ENCODE data around the gene SLC12A8. TPM values are rescaled to one million over a fixed set of nuclear protein-coding genes. Genes with fewer than 3 reads are reported as not detected.

Gene SLC12A8
- total and polyA plus RNA-seq, 2 of the 13 experiments (the other 11 are each of a cell fraction or from before 2014, with no cell fraction given) = 0.44 to 0.71 TPM

- Histone ChIP-seq H3K27me3 (ENCODE audit: control insufficient read depth in 1 of 2, insufficient read depth in 2 of 2, low read length in 2 of 2) (no peaks in the 10 kb centered on the region; a peak in 1 of 5 replicates), H3K79me2 (ENCODE audit: insufficient read depth, low read length) (no peaks in the 10 kb centered on the region), H3K36me3 (replicated peaks in 1 of 2; ENCODE audit: control insufficient read depth in 1 of 2, insufficient read depth in 2 of 2, low read length in 2 of 2) (no peaks in the 10 kb centered on the region), H3K9ac (ENCODE audit: insufficient read depth, low read depth, low read length) (no peak overlapping the region), H3K27ac (ENCODE audit: extremely low read length, insufficient read depth, low read length) (no peak overlapping the region), H2AFZ (ENCODE audit: low read length) (no peak overlapping the region), H3K4me3 (replicated peaks in 1 of 3; ENCODE audit: insufficient read depth in 1 of 3, low read depth in 2 of 3, low read length in 3 of 3) (no peak overlapping the region), H4K20me1 (ENCODE audit: insufficient read depth, low read length) (no peaks in the 10 kb centered on the region), H3K9me3 (ENCODE audit: low read length) (no peaks in the 10 kb centered on the region), H3K4me2 (ENCODE audit: low read depth, low read length) (no peak overlapping the region), H3K4me1 (ENCODE audit: insufficient read depth, low read length) (peaks cover 28% of the 10 kb centered on the region)
- no CpG with 5 or more reads among the region's 1 CpG for WGBS (ENCODE audit: low lambda C conversion rate)
- ATAC-seq (no peak), FAIRE-seq (no peak), DNase-seq (ENCODE audit: low spot score) (no peak)
- intact Hi-C loops (cut with micrococcal nuclease; ENCODE audit: unreplicated experiment) = no loop called here
- ChIA-PET POLR2A (interaction anchor here (1.0 kb wide), 1 partner anchor 17 kb away, joined by 8 read pairs; no protein-coding TSS in a partner anchor), CTCF (ENCODE audit: low intra/inter-chr PET ratio, low total read pairs) (no interaction called here)
- no TSS peak for BruUV-seq (replicated peaks)
- in situ Hi-C loops (cut with HindIII; ENCODE audit: extremely low pct_ligation_motif_present, low pct_unique_long_range_greater_than_20kb) = no loop called here
- TF ChIP-seq RFX1 (IDR thresholded peaks at IDR 0.05) (no peak), BCL6 (CRISPR knock-in tag; IDR thresholded peaks at IDR 0.05) (peak; percentile 78)
Measured at GRCh38 chr3:125080077-125080476, 132.5 kb downstream of the SLC12A8 start.

- H3K4me2 ChIP-seq (ENCODE audit: low read depth, low read length) = no peak overlapping the region
- H3K27me3 ChIP-seq (ENCODE audit: control insufficient read depth in 1 of 2, insufficient read depth in 2 of 2, low read length in 2 of 2) = no peaks in the 10 kb centered on the region; a peak in 1 of 5 replicates
- peaks cover 24% of the 10 kb centered on the region for H3K4me1 ChIP-seq (ENCODE audit: insufficient read depth, low read length)
- FAIRE-seq = no peak
- no peak overlapping the region for H3K9ac ChIP-seq (ENCODE audit: insufficient read depth, low read depth, low read length)
- H3K4me3 ChIP-seq (replicated peaks in 1 of 3; ENCODE audit: insufficient read depth in 1 of 3, low read depth in 2 of 3, low read length in 3 of 3) = no peak overlapping the region
- in situ Hi-C loops (cut with HindIII; ENCODE audit: extremely low pct_ligation_motif_present, low pct_unique_long_range_greater_than_20kb) = no loop called here
- H3K27ac ChIP-seq (ENCODE audit: extremely low read length, insufficient read depth, low read length) = no peak overlapping the region
- no peaks in the 10 kb centered on the region for H3K79me2 ChIP-seq (ENCODE audit: insufficient read depth, low read length)
- ChIA-PET CTCF (ENCODE audit: low intra/inter-chr PET ratio, low total read pairs) (no interaction called here), POLR2A (interaction anchor here (1.0 kb wide), 1 partner anchor 16 kb away, joined by 8 read pairs; no protein-coding TSS in a partner anchor)
- H4K20me1 ChIP-seq (ENCODE audit: insufficient read depth, low read length) = no peaks in the 10 kb centered on the region
- peak; percentile 38 for DNase-seq (ENCODE audit: low spot score)
- intact Hi-C loops (cut with micrococcal nuclease; ENCODE audit: unreplicated experiment) = no loop called here
- BruUV-seq (replicated peaks) = no TSS peak
- H3K9me3 ChIP-seq (ENCODE audit: low read length) = no peaks in the 10 kb centered on the region
- no peak overlapping the region for H2AFZ ChIP-seq (ENCODE audit: low read length)
- no peak; the same call in 2 of the 3 replicates for ATAC-seq
- no peaks in the 10 kb centered on the region for H3K36me3 ChIP-seq (replicated peaks in 1 of 2; ENCODE audit: control insufficient read depth in 1 of 2, insufficient read depth in 2 of 2, low read length in 2 of 2)
- WGBS (ENCODE audit: low lambda C conversion rate) = 0% methylated on average over 1 of the region's 1 CpG
- TF ChIP-seq FOXK1 (CRISPR knock-in tag; IDR thresholded peaks at IDR 0.05; ENCODE audit: borderline replicate concordance, low read depth) (no peak), RXRB (CRISPR knock-in tag; IDR thresholded peaks at IDR 0.05; ENCODE audit: borderline replicate concordance) (peak; percentile 30; the same call in 1 of the 2 replicates), IKZF1 (IDR thresholded peaks at IDR 0.05) (no peak), RCOR2 (CRISPR knock-in tag; IDR thresholded peaks at IDR 0.05) (peak; percentile 75), ZNF224 (CRISPR knock-in tag; IDR thresholded peaks at IDR 0.05) (no peak), POGZ (CRISPR knock-in tag; IDR thresholded peaks at IDR 0.05) (0 out of 2 replicates have a peak, but pooled peaks have one; percentile 37), HHEX (CRISPR knock-in tag; IDR thresholded peaks at IDR 0.05) (no peak), ZNF549 (CRISPR knock-in tag; IDR thresholded peaks at IDR 0.05) (no peak), ZFP90 (CRISPR knock-in tag; IDR thresholded peaks at IDR 0.05; ENCODE audit: borderline replicate concordance) (no peak), SP5 (CRISPR knock-in tag; IDR thresholded peaks at IDR 0.05; ENCODE audit: borderline replicate concordance, low read depth) (no peak), ZFY (CRISPR knock-in tag; IDR thresholded peaks at IDR 0.05) (no peak), ARNT (IDR thresholded peaks at IDR 0.05) (no peak), SYNCRIP (IDR thresholded peaks at IDR 0.05; ENCODE audit: insufficient read depth, low read depth, low read length) (no peak), ZNF780A (CRISPR knock-in tag; IDR thresholded peaks at IDR 0.05) (no peak), SIX1 (CRISPR knock-in tag; IDR thresholded peaks at IDR 0.05; ENCODE audit: borderline replicate concordance) (peak; percentile 86; the same call in 1 of the 2 replicates), POLR2AphosphoS5 (IDR thresholded peaks at IDR 0.05; ENCODE audit: low read depth, low read length) (no peak), ATF7-NPFF (CRISPR knock-in tag; IDR thresholded peaks at IDR 0.05; ENCODE audit: low read depth) (no peak), ZSCAN30 (CRISPR knock-in tag; IDR thresholded peaks at IDR 0.05) (no peak)
- TF ChIP-seq, protein P1, sequence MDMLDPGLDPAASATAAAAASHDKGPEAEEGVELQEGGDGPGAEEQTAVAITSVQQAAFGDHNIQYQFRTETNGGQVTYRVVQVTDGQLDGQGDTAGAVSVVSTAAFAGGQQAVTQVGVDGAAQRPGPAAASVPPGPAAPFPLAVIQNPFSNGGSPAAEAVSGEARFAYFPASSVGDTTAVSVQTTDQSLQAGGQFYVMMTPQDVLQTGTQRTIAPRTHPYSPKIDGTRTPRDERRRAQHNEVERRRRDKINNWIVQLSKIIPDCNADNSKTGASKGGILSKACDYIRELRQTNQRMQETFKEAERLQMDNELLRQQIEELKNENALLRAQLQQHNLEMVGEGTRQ (IDR thresholded peaks at IDR 0.05; ENCODE audit: low read depth, low read length) = no peak
- TF ChIP-seq, protein P1 (CRISPR knock-in tag; IDR thresholded peaks at IDR 0.05; ENCODE audit: borderline replicate concordance) = no peak
Measured at GRCh38 chr3:125079675-125080045, 132.9 kb downstream of the SLC12A8 start.

Data from HepG2 (cell line).